Upper lobe of left lung (tissue), 4 donors: ENCODE results near the gene THAP4.

Source experiments
- POLR2A ChIP-seq, 4 donors: fragments of 450-650 bp; IDR thresholded peaks; one replicate each; pipeline ENCODE4 v1.5.1; 2016 to 2017; ENCODE audit warnings: antibody characterized with exemption in 4 of 4, mild to moderate bottlenecking in 2 of 4
- TF ChIP-seq, protein P1 (sequence below), 6 experiments: fragments of 450-650 bp in 4 of 6; fragments of 200-600 bp in 2 of 6; sonication (generic) in 2 of 6; IDR thresholded peaks; one replicate each; pipeline ENCODE4 v1.5.1; 2016 to 2019; ENCODE audit warnings: antibody characterized with exemption in 6 of 6

DNA sequence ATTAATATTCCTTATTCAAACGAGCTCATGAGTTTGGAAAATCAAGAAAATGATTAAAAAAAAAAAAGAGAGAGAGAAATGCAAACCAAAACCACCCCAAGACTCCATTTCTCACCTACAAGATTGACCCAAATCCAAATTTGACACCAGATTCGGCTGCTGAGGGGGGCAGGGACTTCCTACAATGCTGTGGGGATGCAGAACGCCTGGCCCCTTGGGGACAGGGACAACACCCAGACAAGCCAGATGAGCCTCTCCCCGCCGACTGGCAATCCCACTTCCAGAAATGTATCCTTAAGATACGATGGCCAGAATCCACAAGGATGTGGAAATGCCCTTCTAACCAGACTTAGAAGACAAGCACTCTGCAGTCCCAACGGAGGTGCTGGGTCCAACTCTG, 57.7 kb downstream of the THAP4 start:
- TF ChIP-seq, protein P1, sequence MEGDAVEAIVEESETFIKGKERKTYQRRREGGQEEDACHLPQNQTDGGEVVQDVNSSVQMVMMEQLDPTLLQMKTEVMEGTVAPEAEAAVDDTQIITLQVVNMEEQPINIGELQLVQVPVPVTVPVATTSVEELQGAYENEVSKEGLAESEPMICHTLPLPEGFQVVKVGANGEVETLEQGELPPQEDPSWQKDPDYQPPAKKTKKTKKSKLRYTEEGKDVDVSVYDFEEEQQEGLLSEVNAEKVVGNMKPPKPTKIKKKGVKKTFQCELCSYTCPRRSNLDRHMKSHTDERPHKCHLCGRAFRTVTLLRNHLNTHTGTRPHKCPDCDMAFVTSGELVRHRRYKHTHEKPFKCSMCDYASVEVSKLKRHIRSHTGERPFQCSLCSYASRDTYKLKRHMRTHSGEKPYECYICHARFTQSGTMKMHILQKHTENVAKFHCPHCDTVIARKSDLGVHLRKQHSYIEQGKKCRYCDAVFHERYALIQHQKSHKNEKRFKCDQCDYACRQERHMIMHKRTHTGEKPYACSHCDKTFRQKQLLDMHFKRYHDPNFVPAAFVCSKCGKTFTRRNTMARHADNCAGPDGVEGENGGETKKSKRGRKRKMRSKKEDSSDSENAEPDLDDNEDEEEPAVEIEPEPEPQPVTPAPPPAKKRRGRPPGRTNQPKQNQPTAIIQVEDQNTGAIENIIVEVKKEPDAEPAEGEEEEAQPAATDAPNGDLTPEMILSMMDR (IDR thresholded peaks at IDR 0.05) = no peak
- no peak for TF ChIP-seq POLR2A (IDR thresholded peaks at IDR 0.05)
